ENCODE data around the gene SOHLH2.

Gene SOHLH2

DNA sequence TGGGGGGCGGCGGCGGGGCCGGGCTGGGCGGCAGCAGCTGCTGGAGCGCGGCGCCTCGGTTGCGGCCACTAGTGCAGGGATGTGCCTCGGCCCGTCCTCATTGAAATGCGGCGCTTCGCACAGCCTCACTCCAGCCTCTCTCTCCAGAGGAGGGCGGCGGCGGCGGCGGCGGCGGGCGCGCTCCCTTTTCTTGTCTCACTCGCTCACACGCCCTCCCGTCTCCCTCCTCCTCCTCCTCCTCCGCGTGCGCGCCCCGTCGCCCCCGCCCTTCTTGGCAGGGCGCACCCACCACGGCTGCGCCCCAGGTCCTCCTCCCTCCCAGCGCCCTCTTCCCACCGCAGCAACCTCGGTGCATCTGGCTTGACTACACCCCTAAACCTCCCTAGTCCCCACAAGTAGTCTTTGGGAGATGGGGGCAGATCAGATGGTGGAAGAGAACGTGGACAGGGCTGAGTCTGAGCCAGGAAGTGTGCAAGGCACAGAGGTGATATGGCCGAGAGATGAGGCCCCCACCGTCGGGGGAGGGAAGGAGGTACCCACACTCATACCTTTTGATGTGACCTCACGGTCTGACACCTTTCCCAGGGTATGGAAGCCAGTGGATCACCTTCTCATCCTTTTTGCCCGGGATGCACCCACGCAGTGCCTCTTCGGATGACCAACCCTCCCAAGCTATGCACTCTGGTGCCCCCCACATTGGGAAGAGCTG is 83.0 kb downstream of the SOHLH2 start, which contains the start of gene DCLK1:
TSS of gene DCLK1 (minus strand) at position 161 of the 709 bp plus-strand sequence.
- TF ChIP-seq, protein P1, sequence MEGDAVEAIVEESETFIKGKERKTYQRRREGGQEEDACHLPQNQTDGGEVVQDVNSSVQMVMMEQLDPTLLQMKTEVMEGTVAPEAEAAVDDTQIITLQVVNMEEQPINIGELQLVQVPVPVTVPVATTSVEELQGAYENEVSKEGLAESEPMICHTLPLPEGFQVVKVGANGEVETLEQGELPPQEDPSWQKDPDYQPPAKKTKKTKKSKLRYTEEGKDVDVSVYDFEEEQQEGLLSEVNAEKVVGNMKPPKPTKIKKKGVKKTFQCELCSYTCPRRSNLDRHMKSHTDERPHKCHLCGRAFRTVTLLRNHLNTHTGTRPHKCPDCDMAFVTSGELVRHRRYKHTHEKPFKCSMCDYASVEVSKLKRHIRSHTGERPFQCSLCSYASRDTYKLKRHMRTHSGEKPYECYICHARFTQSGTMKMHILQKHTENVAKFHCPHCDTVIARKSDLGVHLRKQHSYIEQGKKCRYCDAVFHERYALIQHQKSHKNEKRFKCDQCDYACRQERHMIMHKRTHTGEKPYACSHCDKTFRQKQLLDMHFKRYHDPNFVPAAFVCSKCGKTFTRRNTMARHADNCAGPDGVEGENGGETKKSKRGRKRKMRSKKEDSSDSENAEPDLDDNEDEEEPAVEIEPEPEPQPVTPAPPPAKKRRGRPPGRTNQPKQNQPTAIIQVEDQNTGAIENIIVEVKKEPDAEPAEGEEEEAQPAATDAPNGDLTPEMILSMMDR (IDR thresholded peaks at IDR 0.05; ENCODE audit: insufficient read depth, low read depth, low read length, missing control alignments): no peak
- H3K4me3 ChIP-seq (ENCODE audit: low read length): no peak within 1 kb of the TSS
- DNase-seq (ENCODE audit: low read depth): peak; percentile 38

DNA sequence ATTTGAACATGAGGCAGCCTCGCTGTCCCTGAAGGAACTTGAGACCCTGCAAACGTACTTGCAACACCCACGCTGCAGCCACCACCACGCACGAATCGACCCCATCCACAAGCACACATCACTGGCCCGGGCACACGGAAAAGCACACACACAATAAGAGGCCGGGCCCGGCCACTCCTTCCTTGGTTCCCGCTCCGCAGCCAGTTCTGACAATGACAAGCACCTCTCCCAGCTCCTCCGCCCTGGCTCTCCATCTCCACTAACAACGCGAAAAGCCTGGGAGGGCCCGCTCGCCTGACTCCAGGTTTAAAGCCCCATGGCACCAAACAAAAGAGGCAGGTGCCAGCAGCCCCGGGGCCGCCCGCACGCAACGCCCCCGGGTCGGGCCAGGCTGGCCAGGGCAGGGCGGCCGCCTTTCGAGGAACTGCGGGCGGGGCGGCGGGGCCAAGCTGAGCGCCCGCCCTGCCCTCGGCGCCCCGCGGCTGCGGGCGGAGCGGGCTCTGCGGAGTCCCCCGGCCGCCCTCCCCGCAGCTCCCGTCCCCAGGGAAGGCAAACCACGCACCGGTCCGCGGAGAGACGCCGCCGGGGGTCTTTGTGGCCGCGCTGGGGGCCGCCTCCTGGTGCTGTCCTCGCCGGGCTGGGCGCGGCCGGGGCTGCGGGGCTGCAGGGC is 83.7 kb downstream of the SOHLH2 start:
- peak; percentile 16 for DNase-seq (ENCODE audit: low read depth)
- TF ChIP-seq, protein P1 (IDR thresholded peaks at IDR 0.05; ENCODE audit: insufficient read depth, low read depth, low read length, missing control alignments): no peak
- H3K4me3 ChIP-seq (ENCODE audit: low read length): no peak overlapping the region

DNA sequence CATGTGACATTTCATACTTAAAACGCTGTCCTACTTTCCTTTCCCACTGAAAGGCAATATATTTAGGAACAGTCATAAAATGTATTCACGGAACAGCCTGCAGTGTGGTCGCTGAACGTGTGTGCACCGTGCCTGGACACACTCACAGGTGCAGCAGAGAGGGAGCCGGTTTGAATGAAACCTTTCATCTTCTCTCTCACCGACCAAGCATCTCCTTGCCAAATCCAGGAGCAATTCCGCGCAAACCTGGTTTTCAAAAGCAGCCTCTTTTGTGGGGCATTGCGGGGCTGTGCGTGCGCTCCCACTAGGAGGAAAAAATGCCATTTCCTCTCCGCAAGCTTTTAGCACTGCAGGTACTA is 84.2 kb downstream of the SOHLH2 start:
- H3K4me3 ChIP-seq (ENCODE audit: low read length): no peak overlapping the region
- DNase-seq (ENCODE audit: low read depth): no peak
- TF ChIP-seq, protein P1 (IDR thresholded peaks at IDR 0.05; ENCODE audit: insufficient read depth, low read depth, low read length, missing control alignments): no peak

DNA sequence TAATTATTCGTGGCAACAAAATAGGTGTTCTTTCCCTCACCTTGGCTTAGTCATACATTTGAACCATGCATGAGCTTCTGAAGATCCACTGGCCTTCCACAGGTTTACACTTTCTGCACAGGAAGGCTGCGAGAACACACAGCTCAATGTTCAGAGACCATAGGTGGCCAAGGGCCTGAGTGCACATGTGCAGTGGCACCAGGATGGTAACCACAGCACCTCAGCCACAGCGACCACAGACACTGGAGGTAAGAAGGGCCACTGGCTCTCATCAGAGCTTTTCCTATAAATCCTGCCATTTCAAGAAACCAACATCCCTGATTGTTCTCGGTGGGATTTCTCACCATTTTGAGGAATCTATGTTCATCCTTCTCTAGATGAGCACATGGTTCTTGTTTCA is 84.8 kb downstream of the SOHLH2 start:
- no peak overlapping the region for H3K4me3 ChIP-seq (ENCODE audit: low read length)
- TF ChIP-seq, protein P1 (IDR thresholded peaks at IDR 0.05; ENCODE audit: insufficient read depth, low read depth, low read length, missing control alignments): no peak
- DNase-seq (ENCODE audit: low read depth): no peak

DNA sequence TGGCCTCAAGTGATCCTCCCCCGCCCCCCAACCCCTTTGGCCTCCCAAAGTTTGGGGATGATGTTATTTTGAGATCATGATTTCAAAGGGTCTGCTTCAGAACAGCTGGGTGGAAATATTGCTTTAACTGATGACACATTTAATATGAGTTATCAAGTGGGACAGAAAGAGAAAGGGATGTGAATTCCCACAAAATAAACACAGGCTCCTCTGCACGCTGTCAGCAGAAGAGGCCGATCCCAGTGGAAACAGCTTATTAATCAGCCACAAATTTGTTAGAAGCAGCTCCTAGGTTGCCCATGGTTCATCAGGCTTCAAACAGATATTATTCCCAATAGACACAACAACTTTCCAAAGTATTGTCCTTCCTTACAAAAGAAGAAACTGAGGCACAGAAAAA is 87.9 kb downstream of the SOHLH2 start:
- no peak overlapping the region for H3K4me3 ChIP-seq (ENCODE audit: low read length)
- TF ChIP-seq, protein P1 (IDR thresholded peaks at IDR 0.05; ENCODE audit: insufficient read depth, low read depth, low read length, missing control alignments): no peak
- DNase-seq (ENCODE audit: low read depth): no peak

DNA sequence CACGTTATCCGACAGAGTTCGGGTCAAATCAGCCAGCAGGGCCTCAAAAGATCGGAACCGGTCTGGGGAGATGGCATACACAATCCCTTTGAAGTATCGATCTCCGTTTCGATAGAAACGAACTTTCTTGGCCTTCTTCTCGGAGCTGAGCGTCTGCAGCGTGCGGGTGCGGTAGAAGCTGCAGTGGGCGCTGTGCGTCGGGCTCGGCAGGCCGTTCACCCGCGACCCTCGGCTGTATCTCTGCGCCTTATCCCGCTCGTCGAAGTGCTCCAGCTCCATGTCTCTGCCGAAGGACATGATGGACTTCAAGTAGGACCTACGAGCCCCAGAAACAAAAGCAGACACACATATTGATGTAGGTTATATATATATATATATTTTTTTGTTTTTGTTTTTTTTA is 88.5 kb downstream of the SOHLH2 start:
- TF ChIP-seq, protein P1 (IDR thresholded peaks at IDR 0.05; ENCODE audit: insufficient read depth, low read depth, low read length, missing control alignments): no peak
- H3K4me3 ChIP-seq (ENCODE audit: low read length): no peak overlapping the region
- no peak for DNase-seq (ENCODE audit: low read depth)
